HT-29 (cell line): ENCODE results near the gene PPFIA2. TPM values are rescaled to one million over a fixed set of nuclear protein-coding genes. Genes with fewer than 3 reads are reported as not detected.
"Not testable (repeated sequence)": the region's sequence is repeated elsewhere in the genome, so short reads cannot be mapped to it uniquely, and the experiment has no call there.

ENCODE experiments used
- DNase-seq: peaks from one replicate; pipeline ENCODE4 v3.0.0-alpha.2; 2015; ENCODE audit warnings: low spot score
- total RNA-seq: library from RNA; depleted of rRNA; stranded (reverse); fragments of >200 nt; shearing (Covaris generic); gene quantifications from 2 replicates; pipeline ENCODE4 v1.2.3, GENCODE V29; 2014

Gene PPFIA2
- total RNA-seq, 1 experiment from 2014 or later, result not detected

DNA sequence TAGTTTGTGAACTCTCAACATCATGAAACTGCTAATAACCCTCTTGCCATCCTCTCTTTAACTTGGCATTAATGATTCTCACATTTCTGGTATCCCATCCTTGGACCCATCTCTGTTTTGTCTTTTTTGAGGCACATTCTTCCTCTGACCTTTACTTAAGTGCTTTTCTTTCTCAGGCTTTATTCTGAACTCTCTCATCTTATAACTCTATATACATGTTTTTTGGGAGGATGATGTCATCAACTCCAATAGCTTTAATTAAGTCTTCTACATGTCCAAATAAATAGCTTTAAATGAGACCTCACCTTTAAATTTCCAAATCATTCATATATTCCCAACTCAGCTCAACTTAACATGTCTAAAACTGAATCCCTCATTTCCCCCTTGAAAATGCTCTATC lies 88.4 kb downstream of the PPFIA2 start:
- no peak for DNase-seq

- DNase-seq, result peak; percentile 14
Measured at GRCh38 chr12:81668475-81668874, 90.7 kb downstream of the PPFIA2 start.

DNA sequence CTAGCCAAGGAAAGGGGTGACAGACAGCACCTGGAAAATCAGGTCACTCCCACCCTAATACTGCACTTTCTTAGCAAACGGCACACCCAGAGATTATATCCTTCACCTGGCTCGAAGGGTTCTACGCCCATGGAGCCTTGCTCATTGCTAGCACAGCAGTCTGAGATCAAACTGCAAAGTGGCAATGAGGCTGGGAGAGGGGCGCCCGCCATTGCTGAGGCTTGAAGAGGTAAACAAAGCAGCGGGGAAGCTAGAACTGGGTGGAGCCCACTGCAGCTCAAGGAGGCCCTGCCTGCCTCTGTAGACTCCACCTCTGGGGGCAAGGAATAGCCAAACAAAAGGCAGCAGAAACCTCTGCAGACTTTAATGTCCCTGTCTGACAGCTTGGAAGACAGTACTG lies 99.8 kb downstream of the PPFIA2 start:
- not testable (repeated sequence) for DNase-seq

DNA sequence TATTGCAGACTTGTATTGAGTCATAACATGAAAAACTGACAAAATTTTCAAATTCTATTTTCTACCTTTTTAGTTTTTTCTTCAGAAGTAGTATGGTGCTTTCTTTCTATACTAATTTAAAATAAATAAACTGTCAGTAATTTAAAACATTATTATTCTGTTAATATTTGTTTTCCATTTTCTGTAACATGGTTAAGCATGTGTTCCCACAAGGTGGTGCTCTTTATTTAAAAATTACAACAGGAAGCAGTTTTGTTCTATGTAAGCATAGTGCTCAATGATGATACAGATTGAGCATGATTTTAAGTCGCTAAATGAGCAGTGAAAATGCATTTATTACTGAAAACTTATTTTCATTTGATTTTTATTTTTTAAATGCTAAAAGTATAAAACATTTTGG lies 114.6 kb downstream of the PPFIA2 start:
- DNase-seq, result peak; percentile 47

- DNase-seq, result no peak
Measured at GRCh38 chr12:81639196-81639595, 120.0 kb downstream of the PPFIA2 start.

GRCh38 chr12:81633127-81633526 lies 126.0 kb downstream of the PPFIA2 start:
- DNase-seq, result no peak

DNA sequence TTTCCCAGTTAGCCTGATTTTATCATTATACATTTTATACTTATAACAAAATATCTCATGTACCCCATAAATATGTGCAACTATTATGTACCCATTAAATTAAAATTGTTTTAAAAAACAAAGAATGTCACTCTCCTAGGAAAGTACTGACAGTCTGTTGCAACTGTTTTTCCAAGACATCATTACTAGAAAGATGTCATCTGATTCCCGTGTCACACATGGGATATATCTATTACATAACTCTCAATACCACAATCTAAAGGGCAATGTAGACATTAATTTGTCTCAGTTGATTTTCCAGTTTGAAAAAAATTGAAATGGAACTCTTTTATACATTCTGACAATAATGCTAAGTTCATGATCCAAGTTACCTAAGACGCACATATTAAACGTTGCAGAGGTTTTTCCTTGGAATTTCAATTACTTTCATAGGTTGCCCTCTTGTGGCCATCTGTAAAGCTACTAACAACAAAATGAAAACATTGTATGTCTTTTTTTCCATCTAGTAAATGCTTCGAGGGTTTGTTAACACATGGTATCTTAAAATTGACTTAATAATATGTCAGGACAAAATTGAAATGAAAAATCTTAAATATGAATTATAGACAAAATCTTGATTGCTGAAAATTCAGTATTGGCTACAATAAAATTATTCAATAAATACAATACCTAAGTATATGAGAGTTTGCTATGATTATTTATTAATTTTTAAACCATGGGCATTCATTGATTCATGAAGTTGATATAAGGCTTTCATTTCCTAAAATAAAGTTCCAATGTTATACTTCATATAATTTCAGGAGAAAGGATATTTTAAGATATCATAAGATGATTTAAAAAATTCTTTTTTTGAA lies 131.6 kb downstream of the PPFIA2 start:
- peak; percentile 55 for DNase-seq

- DNase-seq, result no peak
Measured at GRCh38 chr12:81626406-81626805, 132.7 kb downstream of the PPFIA2 start.

- no peak for DNase-seq
Measured at GRCh38 chr12:81617915-81618314, 141.2 kb downstream of the PPFIA2 start.

GRCh38 chr12:81615026-81615588 lies 144.0 kb downstream of the PPFIA2 start:
- no peak for DNase-seq

DNA sequence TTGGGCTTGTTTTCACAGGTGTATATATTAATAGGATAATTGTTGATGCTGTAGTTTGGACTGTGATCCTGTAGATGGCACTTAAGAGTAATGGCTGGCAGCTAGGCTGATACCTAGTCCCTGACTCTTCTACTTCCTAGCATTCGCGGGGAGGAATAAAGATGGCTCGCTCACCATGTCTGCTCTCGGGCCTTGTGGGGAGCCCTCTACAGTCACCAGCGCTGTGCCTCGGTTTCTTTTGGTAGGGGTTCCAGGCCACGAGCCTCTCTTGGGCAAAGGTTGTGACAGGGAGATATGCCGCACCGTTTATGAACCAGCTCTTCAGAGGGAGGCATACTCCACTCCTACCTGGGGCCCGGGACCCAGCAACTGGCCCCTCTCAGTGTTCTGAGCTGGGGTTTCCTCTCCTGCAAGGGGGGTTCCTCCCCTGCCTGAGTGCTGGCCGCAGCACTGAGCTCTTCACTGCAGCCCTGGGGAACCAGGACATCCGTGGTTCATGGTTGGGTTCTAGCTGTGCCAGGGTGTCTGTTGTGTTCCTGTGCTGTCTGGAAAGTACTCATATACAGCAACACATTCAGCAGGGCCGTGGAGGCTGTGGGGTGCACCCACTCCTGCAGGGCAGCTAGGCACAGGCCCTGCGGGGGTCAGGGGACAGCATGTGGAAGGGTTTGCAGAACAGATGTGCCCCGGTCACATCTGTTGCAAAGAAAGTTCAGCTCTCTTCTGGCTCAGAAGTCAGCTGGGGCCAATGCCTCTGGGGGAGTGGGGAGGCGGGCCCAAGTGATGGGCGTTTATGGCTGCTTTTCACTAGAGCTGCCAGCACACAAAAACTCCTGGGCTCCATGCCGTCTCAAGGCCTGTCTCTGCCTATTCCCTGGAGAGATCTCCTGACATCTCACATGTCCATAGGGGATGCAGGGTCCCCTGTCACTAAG lies 147.9 kb downstream of the PPFIA2 start:
- peak; percentile 25 for DNase-seq

DNA sequence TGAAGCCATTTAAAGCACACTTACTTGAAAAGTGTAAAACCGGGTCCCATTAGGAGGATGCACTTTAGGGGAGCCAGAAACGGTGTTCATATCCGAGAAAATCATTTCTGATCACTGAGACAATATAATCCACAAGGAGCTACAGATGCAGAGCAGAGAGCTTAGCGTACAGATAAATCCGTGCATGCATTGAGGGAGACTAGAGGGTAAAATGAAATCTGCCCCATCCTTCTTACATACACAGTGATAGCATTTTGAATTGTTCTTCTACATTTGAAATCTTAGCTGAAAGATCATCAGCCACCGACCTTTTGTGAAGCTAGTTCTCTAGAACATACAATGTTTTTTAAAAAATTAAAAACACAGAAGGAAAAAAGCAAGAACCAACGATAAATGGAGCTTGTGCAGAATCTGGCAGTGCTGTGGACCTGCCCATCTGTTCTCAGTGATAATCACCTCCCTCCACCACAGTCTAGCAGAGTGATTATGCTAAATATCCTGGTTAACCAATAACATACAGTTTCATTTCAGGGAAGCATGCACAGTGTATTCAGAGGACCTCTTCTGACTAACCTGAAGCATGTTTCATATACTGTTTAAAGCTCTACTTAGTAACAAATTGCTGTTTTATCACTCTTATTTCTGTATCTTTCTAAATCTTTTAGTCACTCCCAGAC lies 161.1 kb downstream of the PPFIA2 start:
- no peak for DNase-seq

DNA sequence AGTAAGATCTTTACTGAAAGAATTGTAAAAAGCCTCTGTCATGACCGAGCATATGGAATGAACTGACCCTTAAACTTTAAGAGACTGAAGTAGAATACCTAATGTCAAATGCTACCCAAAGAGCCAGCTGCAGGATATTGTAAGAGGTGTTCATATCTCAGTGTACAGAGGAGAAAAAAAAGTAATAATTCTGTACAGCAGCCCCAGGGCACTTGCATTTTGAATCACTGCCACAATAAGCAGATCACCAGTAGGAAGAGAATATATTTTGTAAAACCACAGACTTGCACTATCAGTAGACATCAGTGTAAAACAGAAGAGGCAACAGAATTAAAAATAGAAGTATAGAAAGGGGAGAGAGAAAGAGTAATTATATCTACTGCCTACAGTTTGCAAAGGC lies 162.6 kb downstream of the PPFIA2 start:
- DNase-seq, result no peak

GRCh38 chr12:81591256-81591655 lies 167.9 kb downstream of the PPFIA2 start:
- DNase-seq, result no peak

GRCh38 chr12:81590703-81591102 lies 168.4 kb downstream of the PPFIA2 start:
- DNase-seq, result not testable (repeated sequence)

DNA sequence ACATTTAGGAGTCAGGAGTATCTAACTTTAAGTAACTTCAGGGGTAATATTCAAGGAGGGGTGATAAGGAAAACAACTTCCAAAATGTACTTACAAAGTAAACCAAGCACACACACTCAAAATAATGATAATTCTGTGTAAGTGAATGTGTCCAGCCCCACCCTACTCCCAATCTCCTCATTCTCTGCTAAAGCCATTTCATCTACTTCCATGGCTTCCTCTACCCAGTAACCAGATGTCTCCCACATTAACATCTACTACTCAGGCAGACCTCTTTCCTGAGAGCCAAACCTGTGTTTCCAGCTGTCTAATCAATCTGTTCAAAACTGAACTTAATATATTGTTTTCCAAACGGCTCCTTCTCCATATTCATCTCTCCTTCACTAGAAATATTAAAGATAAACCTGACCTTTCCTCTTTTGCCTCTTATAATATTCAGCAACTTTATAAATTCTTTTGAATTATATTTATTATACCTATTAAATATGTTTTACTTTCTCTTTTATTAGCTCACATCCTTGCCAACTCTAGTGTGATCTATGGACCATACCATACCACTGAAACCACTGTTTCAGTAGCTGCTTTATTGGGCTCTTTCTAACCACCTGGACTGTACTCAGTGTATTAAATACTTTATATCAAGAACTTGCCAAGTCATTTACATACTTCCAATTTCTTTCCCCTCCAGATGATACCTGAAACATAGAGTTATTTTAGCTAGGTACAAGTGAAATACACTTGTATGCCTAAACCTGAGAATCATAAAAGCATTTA lies 170.7 kb downstream of the PPFIA2 start:
- no peak for DNase-seq

DNA sequence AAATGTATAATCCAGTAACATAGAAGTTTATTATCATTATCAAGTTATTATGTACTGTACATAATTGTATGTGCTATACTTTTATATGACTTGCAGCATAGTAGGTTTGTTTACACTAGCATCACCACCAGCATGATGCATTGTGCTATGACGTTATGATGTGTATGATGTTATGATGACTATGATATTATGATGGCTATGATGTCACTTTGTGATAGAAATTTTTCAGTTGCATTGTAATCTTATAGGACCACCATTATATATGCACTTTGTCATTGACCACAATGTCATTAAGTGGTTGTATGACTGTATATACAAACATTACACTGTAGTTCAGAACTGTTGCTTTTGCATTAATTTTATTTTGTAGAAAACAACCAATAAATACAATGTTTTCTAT lies 173.4 kb downstream of the PPFIA2 start:
- DNase-seq, result no peak

- no peak for DNase-seq
Measured at GRCh38 chr12:81573228-81573627, 185.9 kb downstream of the PPFIA2 start.

- no peak for DNase-seq
Measured at GRCh38 chr12:81572411-81572810, 186.7 kb downstream of the PPFIA2 start.

- no peak for DNase-seq
Measured at GRCh38 chr12:81570234-81570633, 188.9 kb downstream of the PPFIA2 start.

GRCh38 chr12:81564237-81564636 lies 194.9 kb downstream of the PPFIA2 start:
- no peak for DNase-seq
